Activated CD4-positive, CD25-positive, alpha-beta regulatory T cell (primary cell): Measurements from ENCODE around the gene UPF3B.
A peak's percentile ranks its signal among the peaks of the same experiment; 100 is the strongest.
"Not testable (repeated sequence)": the region's sequence is repeated elsewhere in the genome, so short reads cannot be mapped to it uniquely, and the experiment has no call there.

Experiments used
- DNase-seq, 4 experiments: peaks; one replicate each; lab custom pipeline; 2025; lab: John Stamatoyannopoulos, UW

UPF3B gene

GRCh38 chrX:119824221-119824620 lies 28.5 kb downstream of the UPF3B start:
- DNase-seq: not testable (repeated sequence)

- DNase-seq: not testable (repeated sequence)
Measured at GRCh38 chrX:119821703-119822102, 31.1 kb downstream of the UPF3B start.

GRCh38 chrX:119817130-119817690 lies 35.6 kb downstream of the UPF3B start:
- DNase-seq: no peak

- DNase-seq: no peak
Measured at GRCh38 chrX:119816300-119816699, 36.5 kb downstream of the UPF3B start.

- DNase-seq: no peak
Measured at GRCh38 chrX:119809185-119809666, 43.5 kb downstream of the UPF3B start.

GRCh38 chrX:119808461-119808860 lies 44.3 kb downstream of the UPF3B start:
- not testable (repeated sequence) for DNase-seq

- DNase-seq: no peak
Measured at GRCh38 chrX:119802546-119802945, 50.2 kb downstream of the UPF3B start.

GRCh38 chrX:119801253-119802221 lies 51.2 kb downstream of the UPF3B start:
- DNase-seq: no peak

- DNase-seq: peak; percentile 43 to 59 (median 51)
Measured at GRCh38 chrX:119791437-119792231, 61.1 kb downstream of the UPF3B start, which contains the start of gene RPL39. RPL39 (minus strand) TSS chrX:119791630; CDS start chrX:119791576, 54 bp downstream.

GRCh38 chrX:119790977-119791436 lies 61.8 kb downstream of the UPF3B start:
- DNase-seq: peak in 2 of 4 experiments; percentile 6 to 12

- DNase-seq: peak; percentile 2 to 23 (median 6)
Measured at GRCh38 chrX:119784747-119785446, 67.9 kb downstream of the UPF3B start.
